Measurements from ENCODE around the gene THSD7A. TPM values are rescaled to one million over a fixed set of nuclear protein-coding genes. Genes with fewer than 3 reads are reported as not detected.
"Not testable (repeated sequence)": the region's sequence is repeated elsewhere in the genome, so short reads cannot be mapped to it uniquely, and the experiment has no call there.

The THSD7A gene
- polyA plus RNA-seq, 3 donors from 2014 or later: not detected

GRCh38 chr7:11466517-11467105 lies 365.4 kb downstream of the THSD7A start:
- Mint-ChIP-seq H3K27me3 (ENCODE audit: low read depth in 3 of 3) (peaks cover 0 to 1% (median 0%) of the 10 kb centered on the region in 3 donors), H3K9me3 (peaks cover 0 to 24% (median 8%) of the 10 kb centered on the region in 6 donors), H3K4me1 (no peaks in the 10 kb centered on the region), H3K4me3 (no peak overlapping the region), H3K36me3 (no peaks in the 10 kb centered on the region), H3K27ac (no peak overlapping the region)
- DNase-seq: no peak

GRCh38 chr7:11464624-11465023 lies 367.4 kb downstream of the THSD7A start:
- H3K9me3 Mint-ChIP-seq: peaks cover 0 to 24% (median 8%) of the 10 kb centered on the region in 6 donors
- no peaks in the 10 kb centered on the region for H3K36me3 Mint-ChIP-seq
- no peaks in the 10 kb centered on the region for H3K4me1 Mint-ChIP-seq
- H3K27me3 Mint-ChIP-seq (ENCODE audit: low read depth in 3 of 3): peaks cover 0 to 1% (median 0%) of the 10 kb centered on the region in 3 donors
- no peak for DNase-seq
- H3K4me3 Mint-ChIP-seq: no peak overlapping the region
- H3K27ac Mint-ChIP-seq: no peak overlapping the region

GRCh38 chr7:11461946-11462345 lies 370.1 kb downstream of the THSD7A start:
- no peak for DNase-seq
- Mint-ChIP-seq H3K27ac (no peak overlapping the region), H3K4me3 (no peak overlapping the region), H3K27me3 (ENCODE audit: low read depth in 3 of 3) (no peaks in the 10 kb centered on the region), H3K9me3 (peaks cover 0 to 36% (median 5%) of the 10 kb centered on the region in 6 donors), H3K36me3 (peaks cover 0 to 4% (median 0%) of the 10 kb centered on the region in 3 donors), H3K4me1 (no peaks in the 10 kb centered on the region)

GRCh38 chr7:11458736-11459483 lies 373.1 kb downstream of the THSD7A start:
- Mint-ChIP-seq H3K4me1 (no peaks in the 10 kb centered on the region), H3K27me3 (ENCODE audit: low read depth in 3 of 3) (no peaks in the 10 kb centered on the region), H3K9me3 (peaks cover 0 to 33% (median 7%) of the 10 kb centered on the region in 6 donors), H3K36me3 (peaks cover 0 to 4% (median 0%) of the 10 kb centered on the region in 3 donors), H3K4me3 (no peak overlapping the region), H3K27ac (no peak overlapping the region)
- no peak for DNase-seq

- Mint-ChIP-seq H3K4me1 (no peaks in the 10 kb centered on the region), H3K9me3 (peaks cover 0 to 28% (median 8%) of the 10 kb centered on the region in 6 donors), H3K4me3 (no peak overlapping the region), H3K27ac (no peak overlapping the region), H3K27me3 (ENCODE audit: low read depth in 3 of 3) (no peaks in the 10 kb centered on the region), H3K36me3 (peaks cover 0 to 4% (median 0%) of the 10 kb centered on the region in 3 donors)
- no peak for DNase-seq
Measured at GRCh38 chr7:11457419-11457818, 374.6 kb downstream of the THSD7A start.

GRCh38 chr7:11456574-11456973 lies 375.4 kb downstream of the THSD7A start:
- peaks cover 0 to 4% (median 0%) of the 10 kb centered on the region in 3 donors for H3K36me3 Mint-ChIP-seq
- H3K27me3 Mint-ChIP-seq (ENCODE audit: low read depth in 3 of 3): no peaks in the 10 kb centered on the region
- no peak overlapping the region for H3K4me3 Mint-ChIP-seq
- H3K4me1 Mint-ChIP-seq: no peaks in the 10 kb centered on the region
- H3K9me3 Mint-ChIP-seq: peaks cover 2 to 28% (median 7%) of the 10 kb centered on the region in 6 donors
- no peak overlapping the region for H3K27ac Mint-ChIP-seq
- no peak for DNase-seq

- peaks cover 2 to 12% (median 4%) of the 10 kb centered on the region in 6 donors for H3K9me3 Mint-ChIP-seq
- no peak overlapping the region for H3K27ac Mint-ChIP-seq
- no peak for DNase-seq
- no peaks in the 10 kb centered on the region for H3K4me1 Mint-ChIP-seq
- H3K36me3 Mint-ChIP-seq: no peaks in the 10 kb centered on the region
- no peak overlapping the region for H3K4me3 Mint-ChIP-seq
- no peaks in the 10 kb centered on the region for H3K27me3 Mint-ChIP-seq (ENCODE audit: low read depth in 3 of 3)
Measured at GRCh38 chr7:11452476-11452875, 379.5 kb downstream of the THSD7A start.

GRCh38 chr7:11450281-11450680 lies 381.7 kb downstream of the THSD7A start:
- no peak for DNase-seq
- H3K4me3 Mint-ChIP-seq: no peak overlapping the region
- H3K36me3 Mint-ChIP-seq: no peaks in the 10 kb centered on the region
- no peak overlapping the region for H3K27ac Mint-ChIP-seq
- H3K4me1 Mint-ChIP-seq: no peaks in the 10 kb centered on the region
- peaks cover 0 to 15% (median 3%) of the 10 kb centered on the region in 6 donors for H3K9me3 Mint-ChIP-seq
- H3K27me3 Mint-ChIP-seq (ENCODE audit: low read depth in 3 of 3): no peaks in the 10 kb centered on the region

GRCh38 chr7:11449316-11449715 lies 382.7 kb downstream of the THSD7A start:
- Mint-ChIP-seq H3K9me3 (peaks cover 0 to 9% (median 3%) of the 10 kb centered on the region in 6 donors), H3K4me3 (no peak overlapping the region), H3K27ac (no peak overlapping the region), H3K27me3 (ENCODE audit: low read depth in 3 of 3) (peaks cover 0 to 2% (median 0%) of the 10 kb centered on the region in 3 donors), H3K4me1 (no peaks in the 10 kb centered on the region), H3K36me3 (no peaks in the 10 kb centered on the region)
- DNase-seq: no peak

GRCh38 chr7:11448323-11448722 lies 383.7 kb downstream of the THSD7A start:
- Mint-ChIP-seq H3K27me3 (ENCODE audit: low read depth in 3 of 3) (peaks cover 0 to 2% (median 0%) of the 10 kb centered on the region in 3 donors), H3K4me3 (no peak overlapping the region), H3K9me3 (peaks cover 0 to 6% (median 1%) of the 10 kb centered on the region in 6 donors), H3K36me3 (no peaks in the 10 kb centered on the region), H3K4me1 (no peaks in the 10 kb centered on the region), H3K27ac (no peak overlapping the region)
- DNase-seq: no peak

- Mint-ChIP-seq H3K9me3 (peaks cover 0 to 5% (median 1%) of the 10 kb centered on the region in 6 donors), H3K36me3 (no peaks in the 10 kb centered on the region), H3K4me1 (no peaks in the 10 kb centered on the region), H3K4me3 (no peak overlapping the region), H3K27ac (no peak overlapping the region), H3K27me3 (ENCODE audit: low read depth in 3 of 3) (peaks cover 0 to 2% (median 0%) of the 10 kb centered on the region in 3 donors)
- no peak for DNase-seq
Measured at GRCh38 chr7:11447106-11447505, 384.9 kb downstream of the THSD7A start.

GRCh38 chr7:11443934-11444333 lies 388.1 kb downstream of the THSD7A start:
- H3K9me3 Mint-ChIP-seq; H3K27ac Mint-ChIP-seq; H3K4me1 Mint-ChIP-seq; H3K36me3 Mint-ChIP-seq; DNase-seq; H3K27me3 Mint-ChIP-seq (ENCODE audit: low read depth in 3 of 3); H3K4me3 Mint-ChIP-seq: not testable (repeated sequence)

- Mint-ChIP-seq H3K27ac (no peak overlapping the region), H3K9me3 (peaks cover 0 to 7% (median under 1%) of the 10 kb centered on the region in 6 donors), H3K36me3 (no peaks in the 10 kb centered on the region), H3K27me3 (ENCODE audit: low read depth in 3 of 3) (no peaks in the 10 kb centered on the region), H3K4me1 (no peaks in the 10 kb centered on the region), H3K4me3 (no peak overlapping the region)
- DNase-seq: no peak
Measured at GRCh38 chr7:11437994-11438393, 394.0 kb downstream of the THSD7A start.

GRCh38 chr7:11436773-11437524 lies 395.0 kb downstream of the THSD7A start:
- Mint-ChIP-seq H3K27me3 (ENCODE audit: low read depth in 3 of 3) (no peaks in the 10 kb centered on the region), H3K36me3 (no peaks in the 10 kb centered on the region), H3K4me1 (no peaks in the 10 kb centered on the region), H3K9me3 (peaks cover 0 to 12% (median under 1%) of the 10 kb centered on the region in 6 donors), H3K27ac (no peak overlapping the region), H3K4me3 (no peak overlapping the region)
- DNase-seq: no peak

Measured in immature natural killer cell (primary cell).